ENCODE measurements around the gene DCDC1.
"Not testable (repeated sequence)": the region's sequence is repeated elsewhere in the genome, so short reads cannot be mapped to it uniquely, and the experiment has no call there.

DCDC1 gene

DNA sequence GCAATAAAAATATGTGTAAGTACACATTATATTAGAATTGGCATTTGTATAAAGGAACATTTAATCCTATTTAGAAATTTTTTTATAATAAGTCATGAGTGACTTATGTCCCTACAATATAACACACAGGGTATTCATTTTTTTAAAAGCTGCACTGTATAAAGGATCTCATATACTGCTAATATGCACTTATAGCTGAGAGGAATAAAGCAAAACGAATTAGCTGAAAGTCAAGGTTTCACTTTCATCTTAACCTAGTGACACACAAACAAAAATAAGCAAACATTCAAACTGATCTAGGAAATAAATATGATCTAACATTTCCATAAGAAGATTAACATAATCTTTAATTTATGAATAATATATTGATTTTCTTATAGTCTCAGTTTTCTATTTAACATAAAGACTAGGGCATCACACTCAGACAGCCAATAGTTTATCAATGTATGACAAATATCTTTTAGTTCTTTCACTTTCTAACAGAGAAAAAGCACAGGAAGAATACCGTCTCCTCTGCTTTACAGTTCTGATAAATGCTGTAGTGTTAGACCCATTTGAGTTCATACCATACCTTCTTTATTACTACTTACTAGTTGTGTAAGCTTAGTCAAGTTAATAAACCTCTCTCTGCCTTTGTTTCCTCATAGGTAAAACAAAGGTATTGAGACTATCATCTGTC lies 42.9 kb downstream of the DCDC1 start:
- intact Hi-C loops (cut with DNase I; ENCODE audit: low total_unique reads) = no loop called here
- DNase-seq = no peak
- Histone ChIP-seq H3K27me3 (no peaks in the 10 kb centered on the region), H3K36me3 (no peaks in the 10 kb centered on the region), H3K9me3 (no peaks in the 10 kb centered on the region), H3K4me3 (no peak overlapping the region), H3K4me1 (no peaks in the 10 kb centered on the region), H3K27ac (no peak overlapping the region)
- TF ChIP-seq, protein P1, sequence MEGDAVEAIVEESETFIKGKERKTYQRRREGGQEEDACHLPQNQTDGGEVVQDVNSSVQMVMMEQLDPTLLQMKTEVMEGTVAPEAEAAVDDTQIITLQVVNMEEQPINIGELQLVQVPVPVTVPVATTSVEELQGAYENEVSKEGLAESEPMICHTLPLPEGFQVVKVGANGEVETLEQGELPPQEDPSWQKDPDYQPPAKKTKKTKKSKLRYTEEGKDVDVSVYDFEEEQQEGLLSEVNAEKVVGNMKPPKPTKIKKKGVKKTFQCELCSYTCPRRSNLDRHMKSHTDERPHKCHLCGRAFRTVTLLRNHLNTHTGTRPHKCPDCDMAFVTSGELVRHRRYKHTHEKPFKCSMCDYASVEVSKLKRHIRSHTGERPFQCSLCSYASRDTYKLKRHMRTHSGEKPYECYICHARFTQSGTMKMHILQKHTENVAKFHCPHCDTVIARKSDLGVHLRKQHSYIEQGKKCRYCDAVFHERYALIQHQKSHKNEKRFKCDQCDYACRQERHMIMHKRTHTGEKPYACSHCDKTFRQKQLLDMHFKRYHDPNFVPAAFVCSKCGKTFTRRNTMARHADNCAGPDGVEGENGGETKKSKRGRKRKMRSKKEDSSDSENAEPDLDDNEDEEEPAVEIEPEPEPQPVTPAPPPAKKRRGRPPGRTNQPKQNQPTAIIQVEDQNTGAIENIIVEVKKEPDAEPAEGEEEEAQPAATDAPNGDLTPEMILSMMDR (IDR thresholded peaks at IDR 0.05) = no peak

DNA sequence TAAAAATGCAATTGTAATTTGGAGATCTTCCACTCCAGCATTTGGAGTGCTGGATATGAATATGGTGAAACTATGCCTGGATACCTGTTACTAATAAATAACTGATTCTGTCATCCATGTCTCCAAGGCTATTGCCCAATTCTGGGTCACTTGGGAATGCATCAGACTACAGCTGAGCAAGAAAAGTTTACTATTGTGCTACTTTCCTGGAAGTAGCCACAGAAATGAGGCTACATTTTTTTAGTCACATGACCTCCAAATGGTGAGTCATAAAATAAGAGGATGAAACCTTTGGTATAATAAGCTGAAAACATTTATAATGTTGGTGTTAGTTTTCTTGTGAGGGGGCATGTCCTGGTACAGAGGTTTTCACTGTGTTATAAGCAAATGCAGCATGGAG lies 44.4 kb downstream of the DCDC1 start:
- H3K9me3 ChIP-seq = no peaks in the 10 kb centered on the region
- intact Hi-C loops (cut with DNase I; ENCODE audit: low total_unique reads) = no loop called here
- H3K27me3 ChIP-seq = no peaks in the 10 kb centered on the region
- H3K36me3 ChIP-seq = no peaks in the 10 kb centered on the region
- no peak overlapping the region for H3K27ac ChIP-seq
- TF ChIP-seq, protein P1 (IDR thresholded peaks at IDR 0.05) = no peak
- no peaks in the 10 kb centered on the region for H3K4me1 ChIP-seq
- DNase-seq = no peak
- no peak overlapping the region for H3K4me3 ChIP-seq

DNA sequence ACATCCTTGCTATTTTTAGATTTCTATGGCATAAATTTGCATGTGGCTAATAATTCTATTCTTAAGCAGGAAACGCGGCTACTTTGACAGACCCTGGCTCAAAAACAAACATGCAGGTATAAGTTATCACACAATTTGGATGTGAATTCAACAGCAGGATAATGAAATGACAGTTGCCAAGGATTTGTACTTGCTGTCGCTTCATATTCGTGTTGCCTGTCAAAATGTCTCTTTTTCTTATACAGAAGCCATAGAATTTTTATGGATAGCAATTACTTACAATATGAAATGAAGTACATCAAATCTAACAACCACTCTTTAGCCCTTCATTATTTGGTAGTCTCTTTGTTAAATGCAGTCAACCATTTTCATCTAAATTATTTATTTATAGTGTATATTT lies 46.4 kb downstream of the DCDC1 start:
- H3K9me3 ChIP-seq = no peaks in the 10 kb centered on the region
- DNase-seq = no peak
- no peaks in the 10 kb centered on the region for H3K27me3 ChIP-seq
- TF ChIP-seq, protein P1 (IDR thresholded peaks at IDR 0.05) = no peak
- no peak overlapping the region for H3K4me3 ChIP-seq
- intact Hi-C loops (cut with DNase I; ENCODE audit: low total_unique reads) = no loop called here
- no peak overlapping the region for H3K27ac ChIP-seq
- H3K36me3 ChIP-seq = no peaks in the 10 kb centered on the region
- H3K4me1 ChIP-seq = no peaks in the 10 kb centered on the region

DNA sequence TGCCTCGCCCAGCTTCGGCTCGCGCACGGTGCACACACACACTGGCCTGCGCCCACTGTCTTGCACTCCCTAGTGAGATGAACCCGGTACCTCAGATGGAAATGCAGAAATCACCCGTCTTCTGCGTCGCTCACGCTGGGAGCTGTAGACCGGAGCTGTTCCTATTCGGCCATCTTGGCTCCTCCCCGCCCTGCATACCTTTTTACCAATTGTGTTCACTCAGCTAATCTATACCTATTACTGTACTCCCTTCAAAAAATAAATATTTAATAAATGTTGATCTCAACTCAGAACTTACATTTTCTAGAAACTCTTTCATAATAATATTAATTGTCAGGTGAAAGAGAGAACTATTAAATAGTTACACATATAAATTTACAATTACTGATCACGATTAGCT lies 48.0 kb downstream of the DCDC1 start:
- H3K4me1 ChIP-seq; H3K36me3 ChIP-seq; H3K9me3 ChIP-seq; H3K27ac ChIP-seq; H3K4me3 ChIP-seq; H3K27me3 ChIP-seq; intact Hi-C loops (cut with DNase I; ENCODE audit: low total_unique reads); DNase-seq: not testable (repeated sequence)

DNA sequence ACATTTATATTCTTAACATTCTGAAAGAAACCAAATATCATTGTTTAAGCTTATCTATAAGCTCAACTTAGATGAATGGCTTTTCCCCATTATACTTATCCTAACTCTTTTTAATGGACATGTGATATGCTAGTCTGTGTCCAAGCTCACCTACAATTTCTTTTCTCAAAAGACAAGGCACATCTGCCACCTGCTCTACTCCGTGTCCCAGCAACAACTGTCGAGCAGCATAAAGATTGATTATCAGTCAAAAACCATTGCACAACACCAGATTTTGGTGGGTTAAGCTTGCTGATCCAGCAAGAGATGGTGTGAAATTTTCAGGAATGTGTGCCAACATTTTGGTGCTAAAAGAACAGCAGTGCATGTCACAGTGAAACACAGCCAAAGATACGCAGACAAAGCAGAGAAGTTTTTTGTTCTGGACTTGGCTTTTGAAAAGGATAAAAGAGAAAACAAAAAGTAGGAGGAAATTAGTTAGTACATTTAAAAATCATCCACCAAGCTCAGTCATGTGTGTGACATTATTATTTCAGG lies 65.8 kb downstream of the DCDC1 start:
- Histone ChIP-seq H3K27me3 (no peaks in the 10 kb centered on the region), H3K27ac (no peak overlapping the region), H3K4me1 (no peaks in the 10 kb centered on the region), H3K4me3 (no peak overlapping the region), H3K36me3 (no peaks in the 10 kb centered on the region), H3K9me3 (no peaks in the 10 kb centered on the region)
- TF ChIP-seq, protein P1 (IDR thresholded peaks at IDR 0.05) = no peak
- intact Hi-C loops (cut with DNase I; ENCODE audit: low total_unique reads) = no loop called here
- no peak for DNase-seq

DNA sequence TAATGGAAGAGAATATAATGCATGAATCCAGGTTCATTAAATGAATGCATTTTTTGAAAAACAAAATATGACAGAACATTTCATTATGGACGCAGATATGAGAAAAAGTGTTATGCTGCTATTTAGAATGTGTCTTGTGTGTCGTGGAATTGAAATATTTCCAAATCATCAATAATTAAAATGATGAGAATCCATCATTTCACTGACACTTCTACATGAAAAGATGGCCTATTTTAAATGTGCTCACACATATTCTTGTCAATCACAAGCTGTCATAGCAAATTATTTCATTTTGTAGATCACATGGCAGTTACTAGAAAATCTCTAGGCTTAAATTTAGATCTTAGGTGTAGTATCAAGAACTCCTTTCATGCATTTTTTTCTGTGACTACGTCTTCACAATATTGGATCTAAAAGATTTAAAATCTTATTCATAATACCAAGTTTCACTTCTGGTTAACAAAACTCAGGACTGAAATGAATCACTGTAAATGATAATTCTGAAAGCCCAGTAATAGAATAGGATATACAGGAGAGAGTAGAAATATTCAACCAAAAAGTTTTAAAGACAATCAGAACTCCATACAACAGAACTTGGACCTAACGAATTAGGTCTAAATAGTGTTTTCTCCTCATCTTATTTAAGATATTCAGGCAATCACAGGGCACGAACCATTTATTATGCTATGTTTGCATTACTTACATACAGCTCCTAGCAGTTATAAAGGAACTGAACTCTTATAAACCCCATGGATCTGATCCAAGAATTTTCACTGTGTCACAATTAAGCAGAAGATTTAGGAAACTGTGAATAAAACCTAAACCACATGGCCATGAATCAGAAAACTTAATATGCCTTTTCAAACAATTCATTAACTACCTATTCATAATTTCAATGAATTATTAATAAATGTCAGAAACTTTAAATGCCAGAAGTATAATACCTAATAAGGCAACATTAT lies 67.7 kb downstream of the DCDC1 start:
- Histone ChIP-seq H3K27ac (no peak overlapping the region), H3K27me3 (no peaks in the 10 kb centered on the region), H3K9me3 (no peaks in the 10 kb centered on the region), H3K4me1 (no peaks in the 10 kb centered on the region), H3K36me3 (no peaks in the 10 kb centered on the region), H3K4me3 (no peak overlapping the region)
- intact Hi-C loops (cut with DNase I; ENCODE audit: low total_unique reads) = no loop called here
- TF ChIP-seq, protein P1 (IDR thresholded peaks at IDR 0.05) = no peak
- DNase-seq = no peak

Data from tibial artery (tissue), 4 donors.